ENCODE measurements around the gene OR52H1. TPM values are rescaled to one million over a fixed set of nuclear protein-coding genes. Genes with fewer than 3 reads are reported as not detected.

Gene OR52H1
- total and polyA plus RNA-seq, 2 donors, result 0.05 TPM; not detected in 1

DNA sequence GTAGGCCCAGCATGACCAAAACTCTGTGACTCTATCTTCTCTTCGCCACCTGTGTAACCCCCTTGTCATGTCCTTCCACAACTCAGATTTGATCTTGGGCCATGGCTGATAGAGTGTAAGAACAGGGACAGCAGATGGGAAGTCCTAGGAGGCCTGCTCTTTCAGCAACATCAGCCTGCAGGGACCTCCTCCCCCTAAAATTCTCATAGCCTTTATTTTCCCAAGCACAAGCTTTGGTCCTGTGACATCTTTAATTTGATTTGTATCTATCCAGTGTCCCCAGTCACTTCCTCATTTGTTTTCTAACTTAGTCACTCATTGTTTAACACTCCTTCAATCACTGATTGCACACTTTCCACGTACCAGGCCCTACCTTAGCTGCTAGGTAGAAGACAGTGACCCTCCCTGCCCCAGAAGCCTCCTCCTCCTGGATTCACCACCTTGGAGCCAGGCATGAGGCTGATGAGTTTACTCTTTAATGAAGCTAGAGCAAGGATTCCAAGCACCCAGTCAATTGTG is 43.9 kb downstream of the OR52H1 start:
- WGBS, result 88% methylated on average over 2 of the region's 2 CpGs
- no peaks in the 10 kb centered on the region for H3K27me3 ChIP-seq (ENCODE audit: control insufficient read depth in 2 of 2, insufficient read depth in 1 of 2, low read length in 1 of 2)
- H3K36me3 ChIP-seq (ENCODE audit: control insufficient read depth in 2 of 2, insufficient read depth in 2 of 2, low read length in 1 of 2), result no peaks in the 10 kb centered on the region
- H3K9me3 ChIP-seq (ENCODE audit: control insufficient read depth in 2 of 2, insufficient read depth in 1 of 2, low read length in 1 of 2), result no peaks in the 10 kb centered on the region
- H3K4me3 ChIP-seq (ENCODE audit: low read length in 2 of 2), result no peak overlapping the region
- H3K27ac ChIP-seq (ENCODE audit: low read depth in 1 of 2, low read length in 1 of 2), result no peak overlapping the region
- no peaks in the 10 kb centered on the region for H3K4me1 ChIP-seq (ENCODE audit: control insufficient read depth in 2 of 2, insufficient read depth in 2 of 2, low read length in 2 of 2)
- no peak for DNase-seq (ENCODE audit: low read depth in 6 of 9, low spot score in 9 of 9)

DNA sequence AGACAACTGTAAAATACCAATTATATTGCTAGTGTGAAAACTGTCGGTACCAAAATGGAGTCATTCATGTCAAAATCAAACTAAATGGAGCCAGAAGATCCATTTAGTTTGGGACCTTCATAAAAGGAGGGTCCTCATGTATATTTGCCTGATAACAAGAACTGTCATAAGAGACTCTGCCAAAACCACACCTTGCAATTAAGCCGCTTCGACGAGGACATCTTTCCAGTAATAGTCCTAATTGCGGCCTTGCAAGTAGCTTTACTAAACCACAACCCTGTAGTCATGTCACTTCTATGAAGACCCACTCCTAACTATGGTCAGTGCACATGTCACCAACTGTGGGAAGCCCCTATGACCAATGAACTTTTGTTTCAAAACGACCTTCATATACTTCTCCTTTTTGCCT is 47.9 kb downstream of the OR52H1 start:
- no peak overlapping the region for H3K27ac ChIP-seq (ENCODE audit: low read depth in 1 of 2, low read length in 1 of 2)
- H3K36me3 ChIP-seq (ENCODE audit: control insufficient read depth in 2 of 2, insufficient read depth in 2 of 2, low read length in 1 of 2), result no peaks in the 10 kb centered on the region
- no peak overlapping the region for H3K4me3 ChIP-seq (ENCODE audit: low read length in 2 of 2)
- H3K4me1 ChIP-seq (ENCODE audit: control insufficient read depth in 2 of 2, insufficient read depth in 2 of 2, low read length in 2 of 2), result no peaks in the 10 kb centered on the region
- WGBS, result 88% methylated on average over 6 of the region's 6 CpGs
- no peaks in the 10 kb centered on the region for H3K27me3 ChIP-seq (ENCODE audit: control insufficient read depth in 2 of 2, insufficient read depth in 1 of 2, low read length in 1 of 2)
- no peak for DNase-seq (ENCODE audit: low read depth in 6 of 9, low spot score in 9 of 9)
- H3K9me3 ChIP-seq (ENCODE audit: control insufficient read depth in 2 of 2, insufficient read depth in 1 of 2, low read length in 1 of 2), result no peaks in the 10 kb centered on the region

DNA sequence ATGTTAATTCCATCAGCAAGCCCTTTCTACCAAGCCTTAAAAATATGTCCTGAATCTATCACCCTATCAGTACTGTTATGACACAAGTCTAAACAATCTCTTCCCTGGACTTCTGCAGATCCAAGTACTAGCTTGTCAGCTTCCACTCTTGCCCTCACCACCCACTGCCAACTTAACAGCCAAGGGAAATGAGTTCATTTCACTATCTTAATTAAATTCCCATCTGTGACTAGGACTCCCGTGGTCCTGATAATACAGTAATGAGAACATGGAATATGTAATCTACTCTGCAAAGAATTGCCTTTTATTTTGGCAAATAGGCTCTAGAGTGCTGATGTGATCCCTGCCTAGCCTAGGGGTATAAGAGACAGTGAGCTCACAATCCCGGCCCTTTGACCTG is 48.7 kb downstream of the OR52H1 start:
- H3K27ac ChIP-seq (ENCODE audit: low read depth in 1 of 2, low read length in 1 of 2), result no peak overlapping the region
- 93% methylated on average over 2 of the region's 2 CpGs for WGBS

More for the DNA sequence above, 48.7 kb downstream of the OR52H1 start:
- H3K4me1 ChIP-seq (ENCODE audit: control insufficient read depth in 2 of 2, insufficient read depth in 2 of 2, low read length in 2 of 2), result no peaks in the 10 kb centered on the region
- no peaks in the 10 kb centered on the region for H3K9me3 ChIP-seq (ENCODE audit: control insufficient read depth in 2 of 2, insufficient read depth in 1 of 2, low read length in 1 of 2)
- no peak overlapping the region for H3K4me3 ChIP-seq (ENCODE audit: low read length in 2 of 2)
- H3K36me3 ChIP-seq (ENCODE audit: control insufficient read depth in 2 of 2, insufficient read depth in 2 of 2, low read length in 1 of 2), result no peaks in the 10 kb centered on the region
- DNase-seq (ENCODE audit: low read depth in 6 of 9, low spot score in 9 of 9), result no peak
- H3K27me3 ChIP-seq (ENCODE audit: control insufficient read depth in 2 of 2, insufficient read depth in 1 of 2, low read length in 1 of 2), result no peaks in the 10 kb centered on the region

Other genes starting within 250 kb of the OR52H1 start
- gene OR51B4, start 246.6 kb downstream of the OR52H1 start, total RNA-seq, result not detected
- gene OR51B4, start 246.6 kb downstream of the OR52H1 start, polyA plus RNA-seq, result not detected
- not detected for gene OR51B2, start 224.2 kb downstream of the OR52H1 start, total RNA-seq
- 0.07 TPM for gene OR51B2, start 224.2 kb downstream of the OR52H1 start, polyA plus RNA-seq
- 0.14 TPM for gene OR51B5, start 205.0 kb downstream of the OR52H1 start, total RNA-seq
- 0.21 TPM for gene OR51B5, start 205.0 kb downstream of the OR52H1 start, polyA plus RNA-seq
- not detected for gene OR51B6, start 197.0 kb downstream of the OR52H1 start, total RNA-seq
- not detected for gene OR51B6, start 197.0 kb downstream of the OR52H1 start, polyA plus RNA-seq
- not detected for gene OR51M1, start 164.7 kb downstream of the OR52H1 start, total RNA-seq
- gene OR51M1, start 164.7 kb downstream of the OR52H1 start, polyA plus RNA-seq, result 0.02 TPM
- not detected for gene OR51Q1, start 126.4 kb downstream of the OR52H1 start, total RNA-seq
- gene OR51Q1, start 126.4 kb downstream of the OR52H1 start, polyA plus RNA-seq, result not detected
- not detected for gene OR51I1, start 107.0 kb downstream of the OR52H1 start, total RNA-seq
- not detected for gene OR51I1, start 107.0 kb downstream of the OR52H1 start, polyA plus RNA-seq
- not detected for gene OR51I2, start 99.2 kb downstream of the OR52H1 start, total RNA-seq
- gene OR51I2, start 99.2 kb downstream of the OR52H1 start, polyA plus RNA-seq, result not detected
- gene OR52D1, start 59.9 kb downstream of the OR52H1 start, total RNA-seq, result not detected
- gene OR52D1, start 59.9 kb downstream of the OR52H1 start, polyA plus RNA-seq, result not detected
- gene UBQLN3, start 38.6 kb downstream of the OR52H1 start, total RNA-seq, result under 0.01 TPM
- 0.07 TPM for gene UBQLN3, start 38.6 kb downstream of the OR52H1 start, polyA plus RNA-seq
- gene UBQLNL, start 31.8 kb downstream of the OR52H1 start, total RNA-seq, result 0.09 TPM
- 1.5 TPM for gene UBQLNL, start 31.8 kb downstream of the OR52H1 start, polyA plus RNA-seq
- not detected for gene OR52B6, start 32.3 kb upstream of the OR52H1 start, total RNA-seq
- not detected for gene OR52B6, start 32.3 kb upstream of the OR52H1 start, polyA plus RNA-seq
- gene TRIM6, start 48.1 kb upstream of the OR52H1 start, total RNA-seq, result 1.7 TPM
- 2.9 TPM for gene TRIM6, start 48.1 kb upstream of the OR52H1 start, polyA plus RNA-seq
- gene TRIM34, start 76.5 kb upstream of the OR52H1 start, total RNA-seq, result 15.0 TPM
- gene TRIM34, start 76.5 kb upstream of the OR52H1 start, polyA plus RNA-seq, result 8.0 TPM
- 17.6 TPM for gene TRIM5, start 136.5 kb upstream of the OR52H1 start, total RNA-seq
- gene TRIM5, start 136.5 kb upstream of the OR52H1 start, polyA plus RNA-seq, result 12.2 TPM
- 78.1 TPM for gene TRIM22, start 141.2 kb upstream of the OR52H1 start, total RNA-seq
- gene TRIM22, start 141.2 kb upstream of the OR52H1 start, polyA plus RNA-seq, result 144 TPM
- not detected for gene OR56B1, start 187.9 kb upstream of the OR52H1 start, total RNA-seq
- 0.11 TPM for gene OR56B1, start 187.9 kb upstream of the OR52H1 start, polyA plus RNA-seq
- gene OR52N4, start 205.7 kb upstream of the OR52H1 start, total RNA-seq, result 0.09 TPM
- gene OR52N4, start 205.7 kb upstream of the OR52H1 start, polyA plus RNA-seq, result 0.73 TPM
- not detected for gene OR52N5, start 234.8 kb upstream of the OR52H1 start, total RNA-seq
- 0.05 TPM for gene OR52N5, start 234.8 kb upstream of the OR52H1 start, polyA plus RNA-seq
- not detected for gene OR52N1, start 242.7 kb upstream of the OR52H1 start, total RNA-seq
- not detected for gene OR52N1, start 242.7 kb upstream of the OR52H1 start, polyA plus RNA-seq

All from thymus (tissue), 11 donors.